ENCODE data around the gene ELOA2.
"Not testable (repeated sequence)": the region's sequence is repeated elsewhere in the genome, so short reads cannot be mapped to it uniquely, and the experiment has no call there.

The ELOA2 gene

GRCh38 chr18:47036927-47037578, 1.6 kb upstream of the ELOA2 start:
- no peaks in the 10 kb centered on the region for H3K4me1 ChIP-seq (ENCODE audit: insufficient read depth, low read length)
- no peaks in the 10 kb centered on the region for H4K20me1 ChIP-seq (ENCODE audit: insufficient read depth, low read length)
- no peak for ATAC-seq (ENCODE audit: insufficient read depth, low read depth)
- no peak for DNase-seq
- H2AFZ ChIP-seq (ENCODE audit: low read depth, low read length), result no peak overlapping the region
- no peak for TF ChIP-seq CTCF (IDR thresholded peaks at IDR 0.05; ENCODE audit: borderline replicate concordance, extremely low read depth, low read length, poor library complexity, severe bottlenecking)
- TF ChIP-seq EZH2 (IDR thresholded peaks at IDR 0.05; ENCODE audit: borderline replicate concordance, low read depth, low read length, severe bottlenecking), result no peak
- no peak overlapping the region for H3K27ac ChIP-seq (ENCODE audit: low read length)
- H3K27me3 ChIP-seq (ENCODE audit: insufficient read depth, low read length, poor library complexity), result peaks cover 7% of the 10 kb centered on the region
- H3K36me3 ChIP-seq (ENCODE audit: insufficient read depth, low read length), result no peaks in the 10 kb centered on the region
- H3K9ac ChIP-seq (ENCODE audit: low read depth, low read length), result no peak overlapping the region
- H3K9me3 ChIP-seq (ENCODE audit: insufficient read depth, low read length, severe bottlenecking), result no peaks in the 10 kb centered on the region
- no peak overlapping the region for H3K4me3 ChIP-seq (ENCODE audit: low read depth in 1 of 2, low read length in 2 of 2)
- H3K79me2 ChIP-seq (ENCODE audit: insufficient read depth, low read length), result no peaks in the 10 kb centered on the region
- no peak overlapping the region for H3K4me2 ChIP-seq (ENCODE audit: insufficient read depth, low read length)

GRCh38 chr18:47036298-47036874, 965 bp upstream of the ELOA2 start:
- TF ChIP-seq CTCF (IDR thresholded peaks at IDR 0.05; ENCODE audit: borderline replicate concordance, extremely low read depth, low read length, poor library complexity, severe bottlenecking), result peak; percentile 64
- no peak for TF ChIP-seq EZH2 (IDR thresholded peaks at IDR 0.05; ENCODE audit: borderline replicate concordance, low read depth, low read length, severe bottlenecking)
- Histone ChIP-seq H3K4me2 (ENCODE audit: insufficient read depth, low read length) (no peak overlapping the region), H2AFZ (ENCODE audit: low read depth, low read length) (no peak overlapping the region), H3K79me2 (ENCODE audit: insufficient read depth, low read length) (no peaks in the 10 kb centered on the region), H3K27me3 (ENCODE audit: insufficient read depth, low read length, poor library complexity) (peaks cover 7% of the 10 kb centered on the region), H3K4me3 (ENCODE audit: low read depth in 1 of 2, low read length in 2 of 2) (no peak overlapping the region), H3K4me1 (ENCODE audit: insufficient read depth, low read length) (no peaks in the 10 kb centered on the region), H3K9ac (ENCODE audit: low read depth, low read length) (no peak overlapping the region), H3K27ac (ENCODE audit: low read length) (no peak overlapping the region), H3K9me3 (ENCODE audit: insufficient read depth, low read length, severe bottlenecking) (no peaks in the 10 kb centered on the region), H3K36me3 (ENCODE audit: insufficient read depth, low read length) (no peaks in the 10 kb centered on the region), H4K20me1 (ENCODE audit: insufficient read depth, low read length) (no peaks in the 10 kb centered on the region)
- peak; percentile 14 for DNase-seq
- no peak for ATAC-seq (ENCODE audit: insufficient read depth, low read depth)

DNA sequence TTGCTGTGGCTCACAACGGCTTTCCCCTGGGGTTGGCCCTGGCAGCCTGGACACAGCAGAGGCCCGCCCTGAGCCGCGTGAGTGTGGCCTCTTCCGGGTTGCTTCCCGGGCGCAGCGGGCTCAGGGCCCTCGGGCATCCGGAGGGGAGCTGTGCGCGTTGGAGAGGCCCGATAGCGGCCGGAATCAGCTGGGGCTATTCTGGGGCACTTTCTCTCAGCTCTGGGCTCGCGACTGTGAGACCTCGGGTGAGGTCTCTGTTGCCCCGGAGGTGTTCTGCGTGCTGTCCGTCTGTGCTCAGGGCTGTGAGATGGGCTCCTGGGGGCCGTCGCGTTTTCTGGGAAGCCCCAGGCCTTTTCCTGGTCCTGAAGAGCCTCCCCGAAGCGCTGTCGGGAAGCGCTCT, 830 bp downstream of the ELOA2 start:
- ATAC-seq (ENCODE audit: insufficient read depth, low read depth); H3K27me3 ChIP-seq (ENCODE audit: insufficient read depth, low read length, poor library complexity); H3K9me3 ChIP-seq (ENCODE audit: insufficient read depth, low read length, severe bottlenecking); DNase-seq; H3K79me2 ChIP-seq (ENCODE audit: insufficient read depth, low read length); H3K4me3 ChIP-seq (ENCODE audit: low read depth in 1 of 2, low read length in 2 of 2); H4K20me1 ChIP-seq (ENCODE audit: insufficient read depth, low read length); H3K36me3 ChIP-seq (ENCODE audit: insufficient read depth, low read length); H3K4me2 ChIP-seq (ENCODE audit: insufficient read depth, low read length); H2AFZ ChIP-seq (ENCODE audit: low read depth, low read length); H3K4me1 ChIP-seq (ENCODE audit: insufficient read depth, low read length); H3K27ac ChIP-seq (ENCODE audit: low read length); H3K9ac ChIP-seq (ENCODE audit: low read depth, low read length): not testable (repeated sequence)

DNA sequence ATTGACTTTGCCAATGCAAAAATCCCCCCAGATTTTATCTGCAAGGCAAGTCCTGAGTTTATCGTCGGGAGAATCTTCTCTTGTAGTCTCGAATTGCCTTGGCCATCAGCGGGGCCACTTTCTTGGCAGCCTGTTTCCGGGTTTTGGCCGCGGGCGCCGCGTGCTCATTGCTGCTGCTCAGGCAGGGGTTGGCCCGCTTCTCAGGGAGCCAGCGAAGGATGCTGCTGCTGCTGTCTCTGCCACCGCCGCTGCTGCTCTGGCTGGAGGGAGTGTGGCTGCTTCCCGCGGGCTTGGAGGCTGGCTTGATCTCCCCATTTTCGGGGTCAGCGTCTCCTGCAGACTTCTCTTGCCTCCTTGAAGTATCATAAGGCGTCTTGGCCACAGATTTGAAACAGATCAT, 2.5 kb downstream of the ELOA2 start:
- Histone ChIP-seq H3K9me3 (ENCODE audit: insufficient read depth, low read length, severe bottlenecking) (no peaks in the 10 kb centered on the region), H3K9ac (ENCODE audit: low read depth, low read length) (no peak overlapping the region), H3K4me3 (ENCODE audit: low read depth in 1 of 2, low read length in 2 of 2) (no peak overlapping the region), H3K4me1 (ENCODE audit: insufficient read depth, low read length) (no peaks in the 10 kb centered on the region), H3K4me2 (ENCODE audit: insufficient read depth, low read length) (no peak overlapping the region), H3K79me2 (ENCODE audit: insufficient read depth, low read length) (no peaks in the 10 kb centered on the region), H4K20me1 (ENCODE audit: insufficient read depth, low read length) (no peaks in the 10 kb centered on the region), H3K27me3 (ENCODE audit: insufficient read depth, low read length, poor library complexity) (peaks cover 2% of the 10 kb centered on the region), H3K27ac (ENCODE audit: low read length) (no peak overlapping the region), H2AFZ (ENCODE audit: low read depth, low read length) (no peak overlapping the region), H3K36me3 (ENCODE audit: insufficient read depth, low read length) (no peaks in the 10 kb centered on the region)
- ATAC-seq (ENCODE audit: insufficient read depth, low read depth), result no peak
- no peak for TF ChIP-seq EZH2 (IDR thresholded peaks at IDR 0.05; ENCODE audit: borderline replicate concordance, low read depth, low read length, severe bottlenecking)
- TF ChIP-seq CTCF (IDR thresholded peaks at IDR 0.05; ENCODE audit: borderline replicate concordance, extremely low read depth, low read length, poor library complexity, severe bottlenecking), result no peak
- no peak for DNase-seq

DNA sequence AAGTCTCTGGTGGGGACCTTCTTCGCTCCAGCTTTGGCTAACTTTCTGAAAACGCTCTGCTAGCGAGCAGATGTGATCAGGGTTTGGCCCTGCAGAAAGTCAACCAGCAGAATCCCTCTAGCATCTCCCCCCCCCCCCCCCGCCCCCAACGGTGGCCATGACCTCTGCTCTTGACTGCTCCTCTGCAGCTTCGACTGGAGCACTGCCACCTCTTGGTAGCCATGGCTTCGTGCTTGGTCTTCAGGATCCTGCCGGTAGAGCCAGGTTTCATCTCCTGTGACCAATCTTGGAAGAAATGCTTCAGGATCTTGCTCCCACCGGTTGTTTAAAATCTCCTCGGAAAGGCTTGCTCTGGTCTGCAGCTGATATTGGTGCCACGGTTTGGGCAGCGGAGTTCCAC, 4.5 kb downstream of the ELOA2 start:
- peak; percentile 31; the same call in 1 of the 3 replicates for ATAC-seq (ENCODE audit: insufficient read depth, low read depth)
- not testable (repeated sequence) for H3K36me3 ChIP-seq (ENCODE audit: insufficient read depth, low read length); H3K4me1 ChIP-seq (ENCODE audit: insufficient read depth, low read length); H3K9me3 ChIP-seq (ENCODE audit: insufficient read depth, low read length, severe bottlenecking); H2AFZ ChIP-seq (ENCODE audit: low read depth, low read length); DNase-seq; H3K27me3 ChIP-seq (ENCODE audit: insufficient read depth, low read length, poor library complexity); H3K79me2 ChIP-seq (ENCODE audit: insufficient read depth, low read length); H3K4me3 ChIP-seq (ENCODE audit: low read depth in 1 of 2, low read length in 2 of 2); H3K9ac ChIP-seq (ENCODE audit: low read depth, low read length); H4K20me1 ChIP-seq (ENCODE audit: insufficient read depth, low read length); H3K4me2 ChIP-seq (ENCODE audit: insufficient read depth, low read length); H3K27ac ChIP-seq (ENCODE audit: low read length)
